ENCODE data around the gene LRRN2.

GRCh38 chr1:204599596-204599995 lies 85.9 kb downstream of the LRRN2 start:
- TF ChIP-seq EGR1 (IDR thresholded peaks at IDR 0.05) (no peak), CEBPB (IDR thresholded peaks at IDR 0.05) (no peak), EP300 (IDR thresholded peaks at IDR 0.05; ENCODE audit: borderline replicate concordance) (no peak), YY1 (IDR thresholded peaks at IDR 0.05; ENCODE audit: low read depth) (no peak), REST (IDR thresholded peaks at IDR 0.05; ENCODE audit: low read depth) (no peak)

Measured in Ishikawa (cell line).